GM15510 (cell line): ENCODE measurements around the gene ADAMTS2.

Source experiments
- POLR2A ChIP-seq: IDR thresholded peaks from 3 replicates; pipeline ENCODE4 v1.6.1; 2011; ENCODE audit warnings: borderline replicate concordance; ENCODE audit not compliant: insufficient read length; ENCODE audit errors: extremely low read depth

Gene ADAMTS2

DNA sequence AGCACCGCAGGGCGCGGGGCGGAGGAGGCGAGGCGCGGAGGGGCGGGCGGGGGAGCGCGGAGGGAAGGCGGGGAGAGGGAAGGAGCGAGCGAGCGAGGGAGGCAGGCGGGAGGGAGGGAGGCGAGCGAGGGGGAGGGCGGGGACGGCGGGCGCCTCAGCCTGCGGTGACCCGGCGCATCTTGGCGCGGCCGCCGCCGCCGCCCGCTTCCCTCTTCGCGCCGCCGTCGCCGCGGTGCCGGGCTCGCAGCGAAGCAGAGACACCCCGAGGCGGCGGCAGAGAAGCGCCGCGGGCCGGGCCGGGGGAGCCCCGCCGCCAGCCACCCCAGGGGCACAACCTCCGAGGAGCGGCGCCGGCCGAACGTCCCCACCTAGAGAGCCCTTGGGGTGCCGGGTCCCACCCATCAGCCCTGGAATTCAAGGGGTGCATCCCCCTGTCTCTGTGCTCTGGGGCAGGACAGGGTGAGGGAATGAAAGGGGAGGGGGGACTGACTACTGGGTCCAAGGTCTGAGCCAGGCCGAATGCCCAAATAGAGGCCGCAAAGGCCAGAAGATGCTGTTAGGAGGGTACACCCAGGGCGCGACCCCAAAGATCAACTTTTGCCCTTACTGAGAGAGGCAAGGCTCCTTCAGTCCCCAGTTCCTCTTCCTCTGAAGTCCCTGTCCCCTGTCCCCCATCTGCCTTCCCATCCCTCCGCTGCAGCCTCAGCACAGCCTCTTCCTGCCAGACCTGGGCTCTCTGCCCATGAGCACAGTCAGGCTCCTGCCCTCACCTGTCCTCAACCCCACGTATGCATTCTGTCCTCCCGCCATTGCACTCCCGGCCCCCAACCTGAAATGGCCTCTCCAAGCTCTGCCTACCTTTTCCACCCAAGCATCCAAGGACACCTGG lies at the start of gene ADAMTS2:
Gene ADAMTS2, minus strand, starts transcription at position 29 of the 889 bp plus-strand sequence. CDS start 133 bp downstream, outside the sequence.
- no peak for TF ChIP-seq POLR2A

DNA sequence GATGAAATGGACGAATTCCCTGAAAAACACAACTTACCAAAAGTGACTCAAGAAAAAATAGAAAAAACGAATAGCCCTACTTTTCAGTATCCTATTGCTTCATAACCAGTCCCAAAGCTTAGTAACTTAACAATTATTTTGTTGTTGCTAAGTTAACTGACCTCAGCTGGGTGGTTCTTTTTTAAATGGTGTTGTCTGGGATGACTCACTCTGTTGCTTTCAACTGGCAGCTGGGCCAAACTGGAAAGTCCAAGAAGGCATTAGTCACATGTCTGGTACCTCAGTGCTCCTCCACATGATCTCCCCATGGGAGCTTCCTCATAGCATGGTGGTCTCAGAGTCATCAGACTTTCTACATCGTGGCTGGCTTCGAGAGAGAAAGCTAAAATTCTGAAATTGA lies 47.8 kb upstream of the ADAMTS2 start:
- TF ChIP-seq POLR2A = no peak

DNA sequence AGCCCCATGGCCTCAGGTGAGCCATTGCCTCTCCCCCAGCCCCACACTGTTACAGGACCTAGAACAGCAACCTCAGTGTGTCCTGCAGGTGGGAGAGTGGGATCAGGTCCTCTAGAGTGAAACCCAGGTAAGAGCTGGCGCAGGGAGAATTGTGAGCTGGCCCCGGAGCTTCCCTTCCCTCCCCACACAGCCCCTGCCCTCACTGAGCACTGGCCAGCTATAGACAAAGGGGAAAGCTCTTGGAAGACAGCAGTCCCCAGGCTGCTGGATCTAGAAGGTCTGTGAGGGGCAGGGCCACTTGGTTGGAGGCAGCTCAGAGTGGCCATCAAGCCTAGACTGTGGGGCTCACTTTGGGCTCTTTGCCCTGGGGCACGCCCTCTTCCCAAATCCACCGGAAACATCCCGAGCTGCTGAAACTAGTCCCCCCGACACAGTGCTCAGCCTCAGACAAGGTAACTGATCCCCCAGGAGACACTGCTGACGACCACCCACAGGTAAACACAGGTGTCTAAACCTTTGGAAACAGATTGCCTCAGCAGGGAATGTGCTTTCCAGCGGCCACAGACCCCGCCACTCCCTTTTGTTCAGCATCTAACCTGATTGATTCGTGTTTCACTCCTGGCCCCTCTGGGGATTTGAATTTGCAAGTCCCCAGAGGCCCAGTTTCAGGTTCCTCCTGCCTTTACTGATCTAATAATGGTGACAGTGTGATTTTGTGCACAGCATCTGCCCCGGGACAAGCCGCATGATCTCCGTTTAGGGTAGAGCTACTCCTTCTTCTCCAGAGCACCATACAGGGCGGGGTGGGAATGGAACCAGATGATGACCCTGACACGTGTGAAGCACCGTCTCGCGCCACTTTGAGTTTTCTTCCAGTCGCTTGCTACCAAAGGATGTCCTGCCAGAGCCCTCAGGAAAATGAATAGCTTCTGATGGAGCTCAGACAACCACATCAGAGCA lies 42.2 kb upstream of the ADAMTS2 start:
- TF ChIP-seq POLR2A = no peak

DNA sequence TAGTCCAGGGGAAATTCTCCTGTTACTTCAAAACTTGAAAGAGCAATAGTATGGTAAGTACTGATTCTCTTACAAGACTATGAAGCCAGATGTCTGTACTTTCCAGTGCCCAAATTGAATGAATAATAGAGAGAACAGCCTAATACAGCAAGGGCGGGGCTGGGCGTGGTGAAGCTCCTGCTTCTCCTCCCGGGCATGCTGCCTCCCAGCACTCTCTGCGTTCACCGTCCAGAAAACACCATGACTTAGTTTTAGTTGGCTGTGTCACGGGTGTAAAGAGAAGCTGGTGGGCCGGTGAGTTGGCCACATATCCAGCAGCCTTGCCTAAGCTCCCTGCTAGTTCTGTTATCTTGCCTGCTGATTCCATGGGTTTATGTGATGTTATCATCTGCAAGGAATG lies 40.7 kb upstream of the ADAMTS2 start:
- no peak for TF ChIP-seq POLR2A

DNA sequence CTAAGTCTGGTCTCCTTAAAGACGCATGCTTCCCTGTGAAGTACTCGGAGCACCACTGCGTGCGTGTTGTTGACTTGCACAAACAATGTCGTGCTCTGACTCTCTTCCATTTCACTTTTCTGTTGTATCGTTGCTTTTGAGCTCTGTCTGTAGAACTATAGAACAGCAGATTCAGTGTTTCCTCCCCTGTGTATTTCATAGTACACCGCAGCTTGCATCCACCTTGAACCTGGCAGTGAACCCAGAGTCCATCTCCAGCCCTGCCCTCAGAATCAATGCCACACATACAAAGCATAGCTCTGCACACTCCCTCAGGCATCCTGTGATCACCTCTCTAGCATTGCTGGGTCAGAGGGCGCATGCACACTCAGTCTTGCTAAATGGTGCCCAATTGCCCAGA lies 37.2 kb upstream of the ADAMTS2 start:
- TF ChIP-seq POLR2A = no peak

DNA sequence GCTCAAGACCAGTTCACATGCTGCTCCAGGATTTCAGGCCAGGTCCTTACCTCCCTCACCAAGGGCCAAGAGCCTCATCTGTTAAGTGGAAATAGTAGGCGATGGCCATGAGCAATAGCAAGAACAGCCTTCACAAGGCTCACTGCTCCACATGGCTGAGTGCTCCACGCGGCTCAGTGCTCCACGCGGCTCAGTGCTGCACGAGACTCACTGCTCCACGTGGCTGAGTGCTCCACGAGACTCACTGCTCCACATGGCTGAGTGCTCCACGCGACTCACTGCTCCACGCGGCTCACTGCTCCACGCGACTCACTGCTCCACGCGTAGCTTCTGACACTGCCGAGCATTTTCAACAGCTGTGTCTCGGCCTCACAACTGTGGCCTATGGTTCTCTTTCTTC lies 36.4 kb upstream of the ADAMTS2 start:
- no peak for TF ChIP-seq POLR2A

DNA sequence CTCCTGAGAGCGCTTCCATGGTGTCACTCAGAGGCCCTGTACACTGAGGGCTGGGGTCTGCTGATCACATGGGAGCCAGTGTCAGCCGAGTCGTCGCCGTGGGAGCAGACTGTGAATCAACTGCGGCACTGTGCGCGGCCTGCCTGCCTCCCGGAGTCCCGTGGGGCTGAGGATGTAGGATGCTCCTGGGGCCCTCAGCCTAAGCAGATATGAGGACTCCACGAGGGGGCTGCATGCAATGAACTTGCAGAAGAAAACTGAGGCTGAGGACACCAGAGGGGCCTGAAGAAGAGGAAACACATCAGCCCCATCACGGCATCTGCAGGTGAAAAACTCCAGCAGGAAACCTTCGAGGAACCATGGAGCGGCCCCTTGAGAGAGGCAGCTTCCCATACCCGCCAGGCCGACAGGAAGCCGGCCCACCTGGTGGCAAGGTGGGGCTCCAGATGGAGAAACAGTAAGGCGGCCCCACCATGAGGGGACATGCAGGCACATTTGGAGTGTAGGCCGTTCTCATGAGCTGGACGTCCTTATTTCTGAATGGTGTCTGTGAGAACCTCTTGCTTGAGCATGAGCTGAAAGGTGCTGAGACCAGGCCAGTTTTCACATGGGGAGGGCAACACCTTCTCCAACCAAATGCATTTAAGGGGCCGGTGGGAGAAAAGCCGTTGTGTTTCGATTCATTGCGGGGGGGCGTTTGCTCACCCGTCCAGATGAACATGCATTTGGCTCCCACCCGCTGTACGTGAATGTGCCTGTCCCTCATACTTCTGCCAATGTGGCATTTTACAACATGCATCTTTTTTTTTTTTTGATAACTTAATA lies 35.2 kb upstream of the ADAMTS2 start:
- TF ChIP-seq POLR2A = no peak

DNA sequence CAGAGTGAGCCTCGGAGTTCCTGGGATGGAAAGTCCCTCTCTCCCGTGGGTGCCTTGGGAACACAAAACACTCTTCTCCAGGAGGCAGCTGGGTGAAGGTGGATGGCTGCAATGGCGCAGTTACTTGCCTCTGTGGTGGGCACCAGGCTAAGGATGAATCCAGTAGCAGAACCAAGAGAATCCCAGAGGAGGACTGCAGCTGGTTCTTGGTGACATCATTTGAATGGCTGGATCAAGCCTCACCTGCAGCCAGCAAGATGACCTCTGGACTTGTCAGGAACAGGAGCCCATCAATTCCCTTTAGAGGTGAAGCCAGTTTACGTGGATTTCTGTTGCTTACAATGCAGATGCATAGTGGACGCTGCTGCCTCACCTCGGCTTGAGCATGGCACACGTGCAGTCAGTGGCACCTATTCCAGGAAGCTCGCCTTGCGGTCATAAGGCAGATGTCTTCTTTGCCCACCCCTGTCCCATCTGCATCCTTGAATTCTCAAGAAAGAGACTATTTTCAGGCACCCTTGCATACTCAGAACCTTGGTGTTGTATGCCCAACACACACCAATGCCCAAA lies 34.1 kb upstream of the ADAMTS2 start:
- TF ChIP-seq POLR2A = no peak

DNA sequence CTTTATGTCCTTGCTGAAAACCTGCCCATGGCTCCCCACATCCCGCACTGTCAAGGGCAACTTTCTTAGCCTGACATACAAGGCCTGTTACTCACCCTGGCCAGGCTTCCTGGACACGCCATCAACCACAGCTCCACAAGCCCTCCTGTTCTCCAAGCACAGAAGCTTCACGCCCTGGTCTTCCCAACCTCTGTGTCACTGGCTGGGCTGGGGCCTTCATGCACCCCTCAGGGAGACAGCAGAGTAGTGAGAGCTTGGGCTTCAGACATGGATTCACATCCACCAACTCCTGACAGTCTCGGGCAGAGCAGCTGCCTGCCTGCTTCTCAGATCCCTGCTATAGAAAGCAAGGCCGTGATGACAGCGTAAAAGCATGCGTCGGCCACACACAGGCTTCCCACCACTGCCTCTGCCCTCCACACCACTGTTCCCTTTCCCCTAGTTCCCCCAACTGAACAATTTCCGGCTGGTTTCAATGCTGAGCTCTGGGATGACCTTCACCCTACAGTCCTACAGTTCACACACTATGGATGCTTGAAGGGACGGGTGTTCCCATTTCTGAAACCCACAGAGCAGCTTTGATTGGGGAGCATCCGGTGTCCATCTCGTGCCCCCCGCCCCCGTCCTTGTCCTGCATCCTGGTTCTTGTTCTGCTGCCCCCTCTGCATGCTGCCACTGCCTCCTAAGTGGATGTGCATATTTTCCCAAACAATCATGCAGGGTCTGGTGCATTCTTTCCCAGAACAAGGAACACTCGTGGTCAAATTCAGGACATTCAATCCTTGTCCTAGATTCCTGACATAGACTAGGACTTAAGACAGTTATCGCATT lies 33.4 kb upstream of the ADAMTS2 start:
- TF ChIP-seq POLR2A = no peak

DNA sequence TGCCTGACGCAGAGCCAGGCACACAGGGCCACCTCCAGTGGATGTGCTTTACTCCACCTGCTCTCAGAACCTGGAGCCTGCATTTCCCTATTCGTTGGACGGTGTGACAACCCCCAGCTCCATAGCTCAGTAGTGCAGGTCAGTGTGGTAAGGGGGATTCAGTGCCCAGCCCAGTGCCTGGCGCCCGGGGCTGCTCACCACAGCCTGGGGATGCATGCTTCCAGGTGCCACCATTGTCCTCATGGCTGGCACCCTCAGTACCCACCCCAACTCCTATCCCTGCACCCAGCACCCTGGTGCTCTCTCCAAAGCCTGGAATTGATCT lies 32.8 kb upstream of the ADAMTS2 start:
- TF ChIP-seq POLR2A = no peak

DNA sequence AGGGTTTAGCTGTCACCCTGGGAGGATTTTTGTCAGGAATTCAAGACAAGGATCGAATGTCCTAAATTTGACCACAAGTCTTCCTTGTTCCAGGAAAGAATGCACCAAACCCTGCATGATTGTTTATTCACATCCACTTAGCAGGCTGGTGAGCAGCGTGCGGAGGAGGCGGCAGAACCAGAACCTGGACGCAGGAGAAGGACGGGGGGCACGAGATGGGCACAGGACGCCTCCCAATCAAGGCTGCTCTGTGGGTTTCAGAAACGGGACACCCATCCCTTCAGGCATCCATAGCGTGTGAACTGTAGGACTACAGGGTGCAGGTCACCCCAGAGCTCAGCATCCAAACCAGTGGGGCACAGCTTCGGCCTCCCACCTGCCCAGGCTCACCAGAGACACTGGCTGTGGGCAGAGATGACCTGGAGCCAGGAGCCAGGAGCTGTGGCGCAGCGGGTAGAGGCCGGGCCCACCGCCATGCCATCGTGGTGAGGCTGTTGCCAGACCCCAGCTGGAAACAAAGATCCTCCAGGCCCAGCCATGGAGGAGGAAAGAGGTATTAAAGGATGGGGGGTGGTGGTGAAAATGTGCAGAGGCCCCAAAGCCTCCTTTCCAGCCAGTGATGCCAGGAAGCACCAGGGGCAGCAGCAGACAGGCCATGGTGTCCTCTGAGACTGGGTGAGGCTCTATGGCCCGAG lies 32.3 kb upstream of the ADAMTS2 start:
- no peak for TF ChIP-seq POLR2A

DNA sequence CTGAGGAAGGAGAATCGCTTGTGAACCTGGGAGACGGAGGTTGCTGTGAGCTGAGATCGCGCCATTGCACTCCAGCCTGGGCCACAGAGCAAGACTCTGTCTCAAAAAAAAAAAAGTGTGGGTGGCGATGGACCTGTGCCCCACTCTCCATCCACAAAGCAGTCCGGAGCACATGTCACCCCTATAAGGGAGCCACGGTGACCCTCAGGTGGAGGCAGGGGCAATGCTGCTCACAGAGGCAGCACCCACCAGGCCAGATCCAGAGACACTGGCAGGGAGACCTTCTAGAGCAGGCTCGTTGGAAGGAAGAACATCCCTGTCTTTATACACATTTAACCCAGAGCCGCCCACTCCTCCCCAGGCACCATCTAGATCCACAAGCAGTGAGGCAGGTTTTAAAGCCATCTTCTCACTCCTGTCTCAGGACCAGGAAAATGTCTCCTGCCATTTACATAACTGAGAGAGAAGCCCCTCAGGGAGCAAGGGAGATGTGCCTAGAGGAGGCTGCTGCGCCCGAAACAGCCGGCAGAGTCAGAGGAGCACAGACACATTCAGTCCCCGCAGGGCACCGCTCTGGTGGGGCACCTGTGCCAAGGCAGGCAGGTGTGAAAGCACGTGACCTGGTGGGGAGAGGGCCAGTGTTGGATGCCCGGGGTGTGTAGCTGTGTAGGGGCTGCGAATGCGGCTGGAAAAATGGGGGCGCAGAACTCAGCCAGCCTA lies 31.6 kb upstream of the ADAMTS2 start:
- no peak for TF ChIP-seq POLR2A
